HepG2 (cell line): ENCODE measurements around the gene NT5C1A.

ENCODE experiments used
- ETV6 ChIP-seq: sonication (generic); formaldehyde crosslinking; conservative IDR thresholded peaks from 2 replicates; pipeline ENCODE4 v1.4.0; 2020; ENCODE audit warnings: missing genetic modification reagents
- MBD4 ChIP-seq: IDR thresholded peaks from 2 replicates; pipeline ENCODE4 v1.6.1; 2012; ENCODE audit warnings: low read length, inconsistent platforms, borderline replicate concordance
- MYNN ChIP-seq: sonication (generic); formaldehyde crosslinking; IDR thresholded peaks from 2 replicates; pipeline ENCODE4 v1.4.0; 2020; ENCODE audit warnings: mild to moderate bottlenecking, low read depth, missing genetic modification reagents
- POLR2A ChIP-seq, 2 experiments: IDR thresholded peaks; 2 replicates each; pipeline ENCODE4 v1.6.1; 2011; ENCODE audit warnings: low read depth in 2 of 2, low read length in 2 of 2, mild to moderate bottlenecking in 1 of 2, moderate library complexity in 1 of 2; ENCODE audit not compliant: insufficient read depth in 1 of 2
- SNAPC4 ChIP-seq: sonication (generic); formaldehyde crosslinking; IDR thresholded peaks from 2 replicates; pipeline ENCODE4 v1.4.0; 2020; ENCODE audit warnings: mild to moderate bottlenecking, missing genetic modification reagents
- ZNF207 ChIP-seq: fragments of 450-650 bp; IDR thresholded peaks from 2 replicates; pipeline ENCODE4 v1.6.1; 2016; ENCODE audit warnings: antibody characterized with exemption, borderline replicate concordance
- ZNF562 ChIP-seq: sonication (generic); formaldehyde crosslinking; IDR thresholded peaks from 2 replicates; pipeline ENCODE4 v1.8.0; 2022; ENCODE audit warnings: missing genetic modification reagents, borderline replicate concordance
- ZNF737 ChIP-seq: sonication (generic); formaldehyde crosslinking; IDR thresholded peaks from 2 replicates; pipeline ENCODE4 v1.5.0; 2020; ENCODE audit warnings: missing genetic modification reagents, mild to moderate bottlenecking, borderline replicate concordance
- ZNF777 ChIP-seq: sonication (generic); formaldehyde crosslinking; IDR thresholded peaks from 2 replicates; pipeline ENCODE4 v1.4.0; 2020; ENCODE audit warnings: missing genetic modification reagents
- TF ChIP-seq, protein P1 (sequence below): sonication (generic); formaldehyde crosslinking; IDR thresholded peaks from 2 replicates; pipeline ENCODE4 v1.5.1; 2020; ENCODE audit warnings: missing genetic modification reagents, mild to moderate bottlenecking, borderline replicate concordance
- TF ChIP-seq, protein P2 (sequence below): sonication (generic); formaldehyde crosslinking; IDR thresholded peaks from 2 replicates; pipeline ENCODE4 v1.5.0; 2020; ENCODE audit warnings: mild to moderate bottlenecking, missing genetic modification reagents, moderate library complexity

- TF ChIP-seq, protein P1, sequence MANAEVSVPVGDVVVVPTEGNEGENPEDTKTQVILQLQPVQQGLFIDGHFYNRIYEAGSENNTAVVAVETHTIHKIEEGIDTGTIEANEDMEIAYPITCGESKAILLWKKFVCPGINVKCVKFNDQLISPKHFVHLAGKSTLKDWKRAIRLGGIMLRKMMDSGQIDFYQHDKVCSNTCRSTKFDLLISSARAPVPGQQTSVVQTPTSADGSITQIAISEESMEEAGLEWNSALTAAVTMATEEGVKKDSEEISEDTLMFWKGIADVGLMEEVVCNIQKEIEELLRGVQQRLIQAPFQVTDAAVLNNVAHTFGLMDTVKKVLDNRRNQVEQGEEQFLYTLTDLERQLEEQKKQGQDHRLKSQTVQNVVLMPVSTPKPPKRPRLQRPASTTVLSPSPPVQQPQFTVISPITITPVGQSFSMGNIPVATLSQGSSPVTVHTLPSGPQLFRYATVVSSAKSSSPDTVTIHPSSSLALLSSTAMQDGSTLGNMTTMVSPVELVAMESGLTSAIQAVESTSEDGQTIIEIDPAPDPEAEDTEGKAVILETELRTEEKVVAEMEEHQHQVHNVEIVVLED (CRISPR knock-in tag), result no peak
- TF ChIP-seq MYNN (CRISPR knock-in tag) (no peak), POLR2A (IDR thresholded peaks at IDR 0.05; ENCODE audit: insufficient read depth in 1 of 2, low read depth in 2 of 2, low read length in 2 of 2) (no peak), ETV6 (no peak), ZNF562 (CRISPR knock-in tag) (no peak), SNAPC4 (CRISPR knock-in tag) (no peak), ZNF207 (no peak), ZNF777 (CRISPR knock-in tag) (no peak), ZNF737 (CRISPR knock-in tag) (no peak), MBD4 (no peak)
- TF ChIP-seq, protein P2, sequence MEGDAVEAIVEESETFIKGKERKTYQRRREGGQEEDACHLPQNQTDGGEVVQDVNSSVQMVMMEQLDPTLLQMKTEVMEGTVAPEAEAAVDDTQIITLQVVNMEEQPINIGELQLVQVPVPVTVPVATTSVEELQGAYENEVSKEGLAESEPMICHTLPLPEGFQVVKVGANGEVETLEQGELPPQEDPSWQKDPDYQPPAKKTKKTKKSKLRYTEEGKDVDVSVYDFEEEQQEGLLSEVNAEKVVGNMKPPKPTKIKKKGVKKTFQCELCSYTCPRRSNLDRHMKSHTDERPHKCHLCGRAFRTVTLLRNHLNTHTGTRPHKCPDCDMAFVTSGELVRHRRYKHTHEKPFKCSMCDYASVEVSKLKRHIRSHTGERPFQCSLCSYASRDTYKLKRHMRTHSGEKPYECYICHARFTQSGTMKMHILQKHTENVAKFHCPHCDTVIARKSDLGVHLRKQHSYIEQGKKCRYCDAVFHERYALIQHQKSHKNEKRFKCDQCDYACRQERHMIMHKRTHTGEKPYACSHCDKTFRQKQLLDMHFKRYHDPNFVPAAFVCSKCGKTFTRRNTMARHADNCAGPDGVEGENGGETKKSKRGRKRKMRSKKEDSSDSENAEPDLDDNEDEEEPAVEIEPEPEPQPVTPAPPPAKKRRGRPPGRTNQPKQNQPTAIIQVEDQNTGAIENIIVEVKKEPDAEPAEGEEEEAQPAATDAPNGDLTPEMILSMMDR (CRISPR knock-in tag), result no peak
These were observed 48.9 kb downstream of the NT5C1A start for GRCh38 chr1:39623053-39623452.
